K562 (cell line): ENCODE measurements around the gene ZNF384. TPM values are rescaled to one million over a fixed set of nuclear protein-coding genes. Genes with fewer than 3 reads are reported as not detected.

Experiments used
- BRF1 ChIP-seq: IDR thresholded peaks from 3 replicates; pipeline ENCODE4 v1.6.1; 2011; ENCODE audit warnings: borderline replicate concordance, mild to moderate bottlenecking; ENCODE audit not compliant: insufficient read length; ENCODE audit errors: extremely low read depth
- CBX8 ChIP-seq: fragments of 200-600 bp; sonication (generic); IDR thresholded peaks from 2 replicates; pipeline ENCODE4 v1.6.1; 2012; ENCODE audit warnings: borderline replicate concordance, mixed run types, low read depth, mild to moderate bottlenecking, moderate library complexity, mixed read lengths, low read length, control low read depth, inconsistent platforms; ENCODE audit not compliant: poor library complexity, severe bottlenecking; ENCODE audit errors: extremely low read depth
- ESRRA ChIP-seq: fragments of 450-650 bp; IDR thresholded peaks from 2 replicates; pipeline ENCODE4 v1.6.1; 2014; ENCODE audit warnings: low read depth, mild to moderate bottlenecking, moderate library complexity, borderline replicate concordance
- GTF2F1 ChIP-seq: IDR thresholded peaks from 2 replicates; pipeline ENCODE4 v1.6.1; 2011; ENCODE audit warnings: low read depth, low read length, improper control_type of control experiment
- KDM1A ChIP-seq, 2 experiments: fragments of 450-650 bp; IDR thresholded peaks; 2 replicates each; pipeline ENCODE4 v1.6.1; 2016; ENCODE audit warnings: mild to moderate bottlenecking in 2 of 2
- MCM2 ChIP-seq: fragments of 450-650 bp; IDR thresholded peaks from 2 replicates; pipeline ENCODE4 v1.6.1; 2017; ENCODE audit warnings: low read depth, mild to moderate bottlenecking
- NCOA6 ChIP-seq: fragments of 450-650 bp; IDR thresholded peaks from 2 replicates; pipeline ENCODE4 v1.6.1; 2017; ENCODE audit warnings: mild to moderate bottlenecking
- RBM39 ChIP-seq: fragments of 200-400 bp; formaldehyde crosslinking; optimal IDR thresholded peaks from 2 replicates; pipeline ENCODE3; 2018; ENCODE audit warnings: low read depth, low read length
- THRA ChIP-seq: fragments of 450-650 bp; IDR thresholded peaks from 2 replicates; pipeline ENCODE4 v1.6.1; 2017; ENCODE audit warnings: mild to moderate bottlenecking, moderate library complexity
- TRIM25 ChIP-seq: fragments of 450-650 bp; IDR thresholded peaks from 2 replicates; pipeline ENCODE4 v1.7.0; 2016; ENCODE audit warnings: borderline replicate concordance
- XRCC5 ChIP-seq: fragments of 200-400 bp; formaldehyde crosslinking; IDR thresholded peaks from 2 replicates; pipeline ENCODE4 v1.6.1; 2017; ENCODE audit warnings: low read depth, mild to moderate bottlenecking, low read length
- ZNF253 ChIP-seq: fragments of 250-450 bp; sonication (Bioruptor Pico); conservative IDR thresholded peaks from 2 replicates; pipeline ENCODE4 v1.6.1; 2021; ENCODE audit warnings: mild to moderate bottlenecking
- ZNF408 ChIP-seq: fragments of 250-450 bp; sonication (Bioruptor Pico); IDR thresholded peaks from 2 replicates; pipeline ENCODE4 v1.4.0; 2020; ENCODE audit warnings: low read depth, mild to moderate bottlenecking, moderate library complexity
- ZNF431 ChIP-seq: sonication (generic); formaldehyde crosslinking; IDR thresholded peaks from 2 replicates; pipeline ENCODE4 v1.8.0; 2022; ENCODE audit warnings: mild to moderate bottlenecking, missing genetic modification reagents
- polyA plus RNA-seq, 8 experiments: library from polyadenylated mRNA; depleted of rRNA in 4 of 8; stranded (reverse) in 5 of 8; unstranded in 3 of 8; fragments of >200 nt; fragmentation: Nextera tagmentation in 2 of 8; fragmentation: Illumina TruSeq in 1 of 8; extraction: Ambion mirVana in 2 of 8; extraction: Trizol in 1 of 8; gene quantifications; 2 replicates each; pipeline versions ENCODE4 v1.2.1 to v1.2.3, GENCODE V29; 2011 to 2014; ENCODE audit warnings: inconsistent platforms in 1 of 8, missing spikeins in 1 of 8
- total RNA-seq, 7 experiments: library from RNA; depleted of rRNA in 6 of 7; stranded (reverse); fragments of >200 nt in 6 of 7; fragmentation: Illumina TruSeq in 2 of 7; extraction: Trizol in 2 of 7; gene quantifications; 2 replicates each; pipeline versions ENCODE4 v1.2.1 to v1.2.3, GENCODE V29; 2011 to 2021; ENCODE audit warnings: low replicate concordance in 1 of 7
- TF ChIP-seq, protein P1 (sequence below), 2 experiments: fragments of 450-650 bp in 1 of 2; sonication (generic) in 1 of 2; formaldehyde crosslinking in 1 of 2; IDR thresholded peaks; 2 replicates each; pipeline versions ENCODE4 v1.7.1 to v1.9.0; 2016 to 2022; ENCODE audit warnings: inconsistent platforms in 1 of 2, mild to moderate bottlenecking in 1 of 2, missing genetic modification reagents in 1 of 2

ZNF384 gene
- total and polyA plus RNA-seq, 9 of the 15 experiments (the other 6 are each of a cell fraction or from before 2014, with no cell fraction given), result 0.36 to 64.8 (median 21.3) TPM

GRCh38 chr12:6662906-6663742 is 26.1 kb downstream of the ZNF384 start, which contains the start of gene ING4 (continued):
- TF ChIP-seq, protein P1, sequence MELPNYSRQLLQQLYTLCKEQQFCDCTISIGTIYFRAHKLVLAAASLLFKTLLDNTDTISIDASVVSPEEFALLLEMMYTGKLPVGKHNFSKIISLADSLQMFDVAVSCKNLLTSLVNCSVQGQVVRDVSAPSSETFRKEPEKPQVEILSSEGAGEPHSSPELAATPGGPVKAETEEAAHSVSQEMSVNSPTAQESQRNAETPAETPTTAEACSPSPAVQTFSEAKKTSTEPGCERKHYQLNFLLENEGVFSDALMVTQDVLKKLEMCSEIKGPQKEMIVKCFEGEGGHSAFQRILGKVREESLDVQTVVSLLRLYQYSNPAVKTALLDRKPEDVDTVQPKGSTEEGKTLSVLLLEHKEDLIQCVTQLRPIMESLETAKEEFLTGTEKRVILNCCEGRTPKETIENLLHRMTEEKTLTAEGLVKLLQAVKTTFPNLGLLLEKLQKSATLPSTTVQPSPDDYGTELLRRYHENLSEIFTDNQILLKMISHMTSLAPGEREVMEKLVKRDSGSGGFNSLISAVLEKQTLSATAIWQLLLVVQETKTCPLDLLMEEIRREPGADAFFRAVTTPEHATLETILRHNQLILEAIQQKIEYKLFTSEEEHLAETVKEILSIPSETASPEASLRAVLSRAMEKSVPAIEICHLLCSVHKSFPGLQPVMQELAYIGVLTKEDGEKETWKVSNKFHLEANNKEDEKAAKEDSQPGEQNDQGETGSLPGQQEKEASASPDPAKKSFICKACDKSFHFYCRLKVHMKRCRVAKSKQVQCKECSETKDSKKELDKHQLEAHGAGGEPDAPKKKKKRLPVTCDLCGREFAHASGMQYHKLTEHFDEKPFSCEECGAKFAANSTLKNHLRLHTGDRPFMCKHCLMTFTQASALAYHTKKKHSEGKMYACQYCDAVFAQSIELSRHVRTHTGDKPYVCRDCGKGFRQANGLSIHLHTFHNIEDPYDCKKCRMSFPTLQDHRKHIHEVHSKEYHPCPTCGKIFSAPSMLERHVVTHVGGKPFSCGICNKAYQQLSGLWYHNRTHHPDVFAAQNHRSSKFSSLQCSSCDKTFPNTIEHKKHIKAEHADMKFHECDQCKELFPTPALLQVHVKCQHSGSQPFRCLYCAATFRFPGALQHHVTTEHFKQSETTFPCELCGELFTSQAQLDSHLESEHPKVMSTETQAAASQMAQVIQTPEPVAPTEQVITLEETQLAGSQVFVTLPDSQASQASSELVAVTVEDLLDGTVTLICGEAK (IDR thresholded peaks at IDR 0.05), result peak; percentile 99
- TF ChIP-seq, protein P1 (CRISPR knock-in tag; IDR thresholded peaks at IDR 0.05), result no peak
- TF ChIP-seq CBX8 (no peak), XRCC5 (no peak), ZNF431 (CRISPR knock-in tag) (no peak), RBM39 (no peak), ZNF253 (CRISPR knock-in tag) (no peak), MCM2 (no peak), GTF2F1 (no peak), TRIM25 (no peak), THRA (no peak), KDM1A (IDR thresholded peaks at IDR 0.05) (no peak; a peak in 1 of 4 replicates), NCOA6 (no peak), BRF1 (no peak), ZNF408 (CRISPR knock-in tag) (no peak), ESRRA (peak; percentile 50; the same call in 1 of the 2 replicates)
